Left lung (tissue), 10 donors: ENCODE results near the gene MFGE8. TPM values are rescaled to one million over a fixed set of nuclear protein-coding genes. Genes with fewer than 3 reads are reported as not detected.

Experiments
- ATAC-seq: fragments of 200-7000 bp; cut with Tn5 transposase; one replicate; pipeline ENCODE4 v1.9.1; 2020; ENCODE audit warnings: moderate library complexity
- DNase-seq, 4 donors: peaks; one replicate each; pipeline ENCODE4 v3.0.0-alpha.2; 2013 to 2020
- H3K27ac ChIP-seq, 2 donors: fragments of 200-600 bp; sonication (generic) in 1 of 2; one replicate each; pipeline versions ENCODE4 v1.5.0 to v1.8.0; 2020 to 2021
- H3K27me3 ChIP-seq, 2 donors: fragments of 200-600 bp; sonication (generic) in 1 of 2; one replicate each; pipeline versions ENCODE4 v1.5.0 to v1.8.0; 2020 to 2021
- H3K36me3 ChIP-seq, 2 donors: fragments of 200-600 bp; sonication (generic) in 1 of 2; one replicate each; pipeline versions ENCODE4 v1.5.0 to v1.8.0; 2020 to 2021
- H3K4me1 ChIP-seq, 2 donors: fragments of 200-600 bp; one replicate each; pipeline ENCODE4 v1.8.0; 2021
- H3K4me3 ChIP-seq, 2 donors: fragments of 200-600 bp; sonication (generic) in 1 of 2; one replicate each; pipeline versions ENCODE4 v1.5.0 to v1.8.0; 2020 to 2021; ENCODE audit warnings: mild to moderate bottlenecking in 1 of 2
- H3K9me3 ChIP-seq, 2 donors: fragments of 200-600 bp; sonication (generic) in 1 of 2; one replicate each; pipeline versions ENCODE4 v1.5.0 to v1.8.0; 2020 to 2021
- CTCF ChIP-seq, 2 donors: fragments of 200-600 bp; sonication (generic) in 1 of 2; IDR thresholded peaks; one replicate each; pipeline versions ENCODE4 v1.5.0 to v1.8.0; 2021; ENCODE audit warnings: antibody characterized with exemption in 2 of 2
- intact Hi-C, 2 donors: fragments of 100-400 bp; cut with DNase I; formaldehyde crosslinking; loops; one replicate each; pipeline versions ENCODE4 v1.11.2 to v1.14.2; 2022
- polyA plus RNA-seq, 6 donors: library from polyadenylated mRNA; unstranded; fragments of 120-200 nt; gene quantifications; one replicate each; pipeline ENCODE4 v1.2.1, GENCODE V29; 2013; ENCODE audit not compliant: insufficient read length in 6 of 6
- total RNA-seq, 2 donors: library from RNA; stranded (reverse); fragmentation: NEBNext Ultra II Directional; extraction: Animal tissue kit (Norgen Biotek cat#: 25700); gene quantifications; one replicate each; pipeline ENCODE4 v1.2.1, GENCODE V29; 2021
- donor health status: DM: no; HTN: yes; CAD: no.
- donor health status: DM: no; HTN: no; CAD: no.

MFGE8 gene
- total and polyA plus RNA-seq, 8 donors: 103 to 150 (median 133) TPM

GRCh38 chr15:88956263-88956662 is 43.1 kb upstream of the MFGE8 start:
- Histone ChIP-seq H3K36me3 (no peaks in the 10 kb centered on the region), H3K27ac (no peak overlapping the region), H3K4me1 (no peaks in the 10 kb centered on the region), H3K9me3 (no peaks in the 10 kb centered on the region), H3K27me3 (no peaks in the 10 kb centered on the region), H3K4me3 (no peak overlapping the region)
- ATAC-seq (no peak), DNase-seq (no peak)
- TF ChIP-seq CTCF (IDR thresholded peaks at IDR 0.05): no peak
- intact Hi-C loops: no loop called here

- DNase-seq (peak in 1 of 4 donors; percentile 25), ATAC-seq (no peak)
- Histone ChIP-seq H3K27ac (no peak overlapping the region), H3K36me3 (no peaks in the 10 kb centered on the region), H3K9me3 (no peaks in the 10 kb centered on the region), H3K4me3 (no peak overlapping the region), H3K27me3 (no peaks in the 10 kb centered on the region), H3K4me1 (no peaks in the 10 kb centered on the region)
- no peak for TF ChIP-seq CTCF (IDR thresholded peaks at IDR 0.05)
- intact Hi-C loops: no loop called here
Observed at GRCh38 chr15:88954431-88955277, 41.5 kb upstream of the MFGE8 start.

GRCh38 chr15:88950600-88951160 is 37.5 kb upstream of the MFGE8 start:
- ATAC-seq: no peak
- intact Hi-C loops: no loop called here
- no peak for TF ChIP-seq CTCF (IDR thresholded peaks at IDR 0.05)

GRCh38 chr15:88949734-88950400 is 36.7 kb upstream of the MFGE8 start:
- Histone ChIP-seq H3K4me1 (no peaks in the 10 kb centered on the region), H3K36me3 (no peaks in the 10 kb centered on the region), H3K27ac (no peak overlapping the region), H3K4me3 (no peak overlapping the region), H3K27me3 (no peaks in the 10 kb centered on the region), H3K9me3 (no peaks in the 10 kb centered on the region)
- TF ChIP-seq CTCF (IDR thresholded peaks at IDR 0.05): no peak
- intact Hi-C loops: no loop called here
- no peak for ATAC-seq
- no peak for DNase-seq

More at GRCh38 chr15:88950600-88951160, 37.5 kb upstream of the MFGE8 start:
- no peaks in the 10 kb centered on the region for H3K27me3 ChIP-seq
- H3K36me3 ChIP-seq: no peaks in the 10 kb centered on the region
- no peak overlapping the region for H3K4me3 ChIP-seq
- H3K4me1 ChIP-seq: no peaks in the 10 kb centered on the region
- H3K27ac ChIP-seq: no peak overlapping the region
- no peaks in the 10 kb centered on the region for H3K9me3 ChIP-seq
- no peak for DNase-seq

GRCh38 chr15:88940110-88940675 is 27.0 kb upstream of the MFGE8 start:
- Histone ChIP-seq H3K9me3 (no peaks in the 10 kb centered on the region), H3K4me1 (no peaks in the 10 kb centered on the region), H3K4me3 (no peak overlapping the region), H3K36me3 (no peaks in the 10 kb centered on the region), H3K27me3 (no peaks in the 10 kb centered on the region), H3K27ac (no peak overlapping the region)
- DNase-seq (no peak), ATAC-seq (no peak)
- TF ChIP-seq CTCF (IDR thresholded peaks at IDR 0.05): no peak
- intact Hi-C loops: no loop called here
